ENCODE data around the gene VWA3B.

DNA sequence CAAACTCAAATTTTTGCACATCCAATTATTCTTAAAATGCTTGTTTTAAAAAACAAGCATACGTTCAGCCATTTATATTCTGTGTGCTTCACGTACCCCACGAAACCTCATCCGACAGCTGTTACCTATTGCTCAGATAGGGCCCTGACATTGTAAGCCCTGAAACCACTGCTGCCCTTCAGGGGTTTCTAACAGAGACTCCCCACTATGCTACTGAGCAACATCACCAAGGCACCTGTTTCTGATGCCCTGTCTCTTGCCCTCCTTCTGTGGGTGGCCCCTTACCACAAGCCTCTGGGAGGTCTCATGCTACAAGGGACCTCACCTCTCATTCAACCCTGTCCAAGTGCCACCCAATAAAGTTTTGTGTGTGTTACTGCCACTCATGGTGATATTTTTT lies 240.8 kb downstream of the VWA3B start:
- no peak for TF ChIP-seq POLR2AphosphoS5 (IDR thresholded peaks at IDR 0.05; ENCODE audit: borderline replicate concordance, low read depth, low read length)
- TF ChIP-seq EZH2 (IDR thresholded peaks at IDR 0.05), result no peak
- TF ChIP-seq FOXP2 (optimal IDR thresholded peaks at IDR 0.05; ENCODE audit: control extremely low read depth, extremely low read length, insufficient read depth), result no peak
